Measurements from ENCODE around the gene C16orf78.

DNA sequence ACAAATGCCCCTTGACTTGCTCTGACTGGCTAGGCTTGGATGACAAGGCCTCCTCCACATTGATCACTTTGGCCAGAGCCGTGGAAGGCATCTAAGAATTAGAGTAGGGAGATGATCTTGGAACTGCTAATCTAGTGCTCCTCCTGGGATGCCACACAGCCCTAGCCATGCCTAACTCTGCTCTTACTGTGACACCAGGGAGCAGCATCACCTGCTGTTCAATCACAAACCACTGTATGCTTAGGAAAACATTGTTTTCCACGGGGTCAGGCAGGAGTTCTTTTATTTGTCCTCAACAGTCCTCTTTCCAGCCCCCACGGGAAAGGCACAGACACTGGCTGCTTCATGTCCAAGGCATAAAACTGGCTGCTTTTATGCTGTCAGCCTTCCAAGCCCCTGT is 46.3 kb downstream of the C16orf78 start:
- TF ChIP-seq, protein P1, sequence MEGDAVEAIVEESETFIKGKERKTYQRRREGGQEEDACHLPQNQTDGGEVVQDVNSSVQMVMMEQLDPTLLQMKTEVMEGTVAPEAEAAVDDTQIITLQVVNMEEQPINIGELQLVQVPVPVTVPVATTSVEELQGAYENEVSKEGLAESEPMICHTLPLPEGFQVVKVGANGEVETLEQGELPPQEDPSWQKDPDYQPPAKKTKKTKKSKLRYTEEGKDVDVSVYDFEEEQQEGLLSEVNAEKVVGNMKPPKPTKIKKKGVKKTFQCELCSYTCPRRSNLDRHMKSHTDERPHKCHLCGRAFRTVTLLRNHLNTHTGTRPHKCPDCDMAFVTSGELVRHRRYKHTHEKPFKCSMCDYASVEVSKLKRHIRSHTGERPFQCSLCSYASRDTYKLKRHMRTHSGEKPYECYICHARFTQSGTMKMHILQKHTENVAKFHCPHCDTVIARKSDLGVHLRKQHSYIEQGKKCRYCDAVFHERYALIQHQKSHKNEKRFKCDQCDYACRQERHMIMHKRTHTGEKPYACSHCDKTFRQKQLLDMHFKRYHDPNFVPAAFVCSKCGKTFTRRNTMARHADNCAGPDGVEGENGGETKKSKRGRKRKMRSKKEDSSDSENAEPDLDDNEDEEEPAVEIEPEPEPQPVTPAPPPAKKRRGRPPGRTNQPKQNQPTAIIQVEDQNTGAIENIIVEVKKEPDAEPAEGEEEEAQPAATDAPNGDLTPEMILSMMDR (IDR thresholded peaks at IDR 0.05; ENCODE audit: low read depth, low read length): no peak
- TF ChIP-seq POLR2A (IDR thresholded peaks at IDR 0.05; ENCODE audit: extremely low read depth, insufficient read length) (no peak), MYC (IDR thresholded peaks at IDR 0.05; ENCODE audit: low read depth, low read length) (no peak)
